DOHH2 (cell line): Measurements from ENCODE around the gene IL17A.

Source experiments
- H3F3A ChIP-seq: fragments of 200-600 bp; sonication (generic), shearing (Covaris generic); 2 replicates; pipeline ENCODE4 v1.6.0; 2016; ENCODE audit warnings: antibody characterized with exemption, mild to moderate bottlenecking; ENCODE audit not compliant: control insufficient read depth, insufficient read depth
- H3K27ac ChIP-seq: fragments of 200-600 bp; sonication (generic); 2 replicates; pipeline ENCODE4 v1.5.1; 2014; ENCODE audit warnings: low read depth, mild to moderate bottlenecking, low read length, moderate library complexity
- H3K27me3 ChIP-seq: fragments of 200-600 bp; sonication (generic); 2 replicates; pipeline ENCODE4 v1.6.1; 2014; ENCODE audit warnings: mild to moderate bottlenecking, low read length, mixed read lengths; ENCODE audit not compliant: control insufficient read depth
- H3K36me3 ChIP-seq: fragments of 200-600 bp; sonication (generic); 2 replicates; pipeline ENCODE4 v1.6.1; 2014; ENCODE audit warnings: mild to moderate bottlenecking, low read length, moderate library complexity, mixed read lengths; ENCODE audit not compliant: control insufficient read depth
- H3K4me1 ChIP-seq: fragments of 200-600 bp; sonication (generic); 2 replicates; pipeline ENCODE4 v1.6.1; 2014; ENCODE audit warnings: mild to moderate bottlenecking, low read length, mixed read lengths; ENCODE audit not compliant: control insufficient read depth
- H3K4me2 ChIP-seq: fragments of 200-600 bp; sonication (generic); 2 replicates; pipeline ENCODE4 v1.6.0; 2014; ENCODE audit warnings: mild to moderate bottlenecking, low read length, moderate library complexity
- H3K4me3 ChIP-seq: fragments of 200-600 bp; sonication (generic); 2 replicates; pipeline ENCODE4 v1.5.1; 2014; ENCODE audit warnings: mild to moderate bottlenecking, low read length, mixed read lengths
- H3K79me2 ChIP-seq: fragments of 200-600 bp; sonication (generic); 2 replicates; pipeline ENCODE4 v1.6.1; 2014; ENCODE audit warnings: mild to moderate bottlenecking, low read length, mixed read lengths; ENCODE audit not compliant: control insufficient read depth
- H3K9me2 ChIP-seq: fragments of 200-600 bp; sonication (generic); replicated peaks from 2 replicates; pipeline ENCODE4 v1.6.1; 2014; ENCODE audit warnings: mild to moderate bottlenecking, low read length, mixed read lengths; ENCODE audit not compliant: control insufficient read depth
- H3K9me3 ChIP-seq: fragments of 200-600 bp; sonication (generic); 2 replicates; pipeline ENCODE4 v1.6.1; 2014; ENCODE audit warnings: antibody characterized with exemption, low read length, mixed read lengths; ENCODE audit not compliant: control insufficient read depth, insufficient read depth
- H4K20me1 ChIP-seq: fragments of 200-600 bp; sonication (generic); 2 replicates; pipeline ENCODE4 v1.6.0; 2014; ENCODE audit warnings: low read depth, mild to moderate bottlenecking, antibody characterized with exemption, low read length, moderate library complexity; ENCODE audit not compliant: control insufficient read depth, insufficient read depth
- EZH2phosphoT487 ChIP-seq: fragments of 200-600 bp; sonication (generic); IDR thresholded peaks from 2 replicates; pipeline ENCODE4 v1.6.1; 2017; ENCODE audit warnings: borderline replicate concordance, mild to moderate bottlenecking, antibody characterized with exemption, low read length, moderate library complexity, mixed read lengths
- TF ChIP-seq, protein P1 (sequence below): fragments of 200-600 bp; sonication (generic); IDR thresholded peaks from one replicate; pipeline ENCODE4 v1.5.1; 2014; ENCODE audit warnings: antibody characterized with exemption, mild to moderate bottlenecking, low read depth, low read length; ENCODE audit not compliant: poor library complexity, severe bottlenecking

The IL17A gene

DNA sequence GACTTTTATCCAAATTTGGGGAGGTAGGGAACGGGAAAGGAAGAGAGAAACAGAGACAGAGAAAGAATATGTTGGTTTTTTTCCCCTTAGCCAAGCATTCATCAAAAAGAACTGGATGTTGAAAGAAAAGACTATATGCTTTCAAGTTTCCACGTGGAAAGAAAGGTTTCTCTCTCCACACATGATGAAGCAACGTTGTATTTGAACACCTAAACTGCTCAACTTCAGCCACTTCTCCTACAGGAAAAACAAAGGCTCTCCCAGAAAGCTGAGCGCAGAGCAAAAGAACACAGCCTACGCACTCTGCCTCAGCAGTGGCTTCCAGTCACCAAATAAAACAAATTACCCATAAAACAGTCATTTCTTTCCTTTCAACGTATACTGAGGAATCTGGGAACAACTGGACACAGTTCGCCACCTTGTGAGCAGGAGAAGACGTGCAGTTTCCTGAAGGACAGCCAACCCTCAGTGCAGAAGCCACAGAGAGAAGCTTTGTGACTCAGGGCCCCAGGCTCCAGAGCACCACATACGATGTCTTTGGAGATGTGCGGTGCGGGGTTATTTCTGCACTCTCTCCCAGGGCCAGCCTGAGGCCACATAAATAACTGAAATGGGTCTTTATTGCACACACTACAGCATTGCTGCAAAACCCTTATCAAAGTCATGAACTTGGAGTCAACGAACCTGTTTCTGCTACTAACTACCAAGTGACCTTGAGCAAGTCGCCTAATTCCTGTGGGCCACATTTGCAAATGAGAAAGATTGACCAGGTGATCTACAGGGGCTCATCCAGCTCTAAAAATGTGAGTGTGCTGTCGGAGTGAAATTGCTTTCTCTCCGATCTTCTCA lies 48.0 kb downstream of the IL17A start:
- Histone ChIP-seq H3K79me2 (no peaks in the 10 kb centered on the region), H3K4me3 (no peak overlapping the region), H3K4me1 (no peaks in the 10 kb centered on the region), H3K9me3 (no peaks in the 10 kb centered on the region), H3K27me3 (peaks cover 15% of the 10 kb centered on the region), H3K36me3 (no peaks in the 10 kb centered on the region), H3K4me2 (no peak overlapping the region), H3F3A (no peaks in the 10 kb centered on the region), H4K20me1 (no peaks in the 10 kb centered on the region), H3K9me2 (no peaks in the 10 kb centered on the region), H3K27ac (no peak overlapping the region)
- no peak for TF ChIP-seq EZH2phosphoT487
- TF ChIP-seq, protein P1, sequence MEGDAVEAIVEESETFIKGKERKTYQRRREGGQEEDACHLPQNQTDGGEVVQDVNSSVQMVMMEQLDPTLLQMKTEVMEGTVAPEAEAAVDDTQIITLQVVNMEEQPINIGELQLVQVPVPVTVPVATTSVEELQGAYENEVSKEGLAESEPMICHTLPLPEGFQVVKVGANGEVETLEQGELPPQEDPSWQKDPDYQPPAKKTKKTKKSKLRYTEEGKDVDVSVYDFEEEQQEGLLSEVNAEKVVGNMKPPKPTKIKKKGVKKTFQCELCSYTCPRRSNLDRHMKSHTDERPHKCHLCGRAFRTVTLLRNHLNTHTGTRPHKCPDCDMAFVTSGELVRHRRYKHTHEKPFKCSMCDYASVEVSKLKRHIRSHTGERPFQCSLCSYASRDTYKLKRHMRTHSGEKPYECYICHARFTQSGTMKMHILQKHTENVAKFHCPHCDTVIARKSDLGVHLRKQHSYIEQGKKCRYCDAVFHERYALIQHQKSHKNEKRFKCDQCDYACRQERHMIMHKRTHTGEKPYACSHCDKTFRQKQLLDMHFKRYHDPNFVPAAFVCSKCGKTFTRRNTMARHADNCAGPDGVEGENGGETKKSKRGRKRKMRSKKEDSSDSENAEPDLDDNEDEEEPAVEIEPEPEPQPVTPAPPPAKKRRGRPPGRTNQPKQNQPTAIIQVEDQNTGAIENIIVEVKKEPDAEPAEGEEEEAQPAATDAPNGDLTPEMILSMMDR, result peak; percentile 55
